Fibroblast of pulmonary artery (primary cell): ENCODE results near the gene KCNV2.

ENCODE experiments used
- DNase-seq: peaks from one replicate; pipeline ENCODE4 v3.0.0-alpha.2; 2010; ENCODE audit warnings: low read depth
- H3K4me3 ChIP-seq: replicated peaks from 2 replicates; pipeline ENCODE4 v1.5.1; 2011; ENCODE audit warnings: low read depth, mild to moderate bottlenecking, control low read depth, low read length, moderate library complexity
- CTCF ChIP-seq: IDR thresholded peaks from 2 replicates; pipeline ENCODE4 v1.5.1; 2011; ENCODE audit warnings: mild to moderate bottlenecking, control low read depth, low read length, inconsistent platforms; ENCODE audit errors: missing control alignments

Gene KCNV2

GRCh38 chr9:2778816-2779215 is 61.5 kb downstream of the KCNV2 start:
- H3K4me3 ChIP-seq, result no peak overlapping the region
- no peak for DNase-seq
- TF ChIP-seq CTCF, result no peak
